Adrenal gland (tissue), 5 donors: ENCODE results near the gene YY1.

ENCODE experiments used
- CTCF ChIP-seq, 6 experiments: fragments of 450-650 bp in 4 of 6; fragments of 200-600 bp in 2 of 6; sonication (generic) in 1 of 6; IDR thresholded peaks; 1 replicate in 5 of 6; 2 replicates in 1 of 6; pipeline versions ENCODE4 v1.5.1 to v1.8.0; 2016 to 2021; ENCODE audit warnings: antibody characterized with exemption in 6 of 6, mild to moderate bottlenecking in 2 of 6, moderate library complexity in 1 of 6
- POLR2A ChIP-seq, 2 donors: fragments of 450-650 bp; IDR thresholded peaks; one replicate each; pipeline ENCODE4 v1.6.1; 2017; ENCODE audit warnings: antibody characterized with exemption in 2 of 2, mild to moderate bottlenecking in 2 of 2, moderate library complexity in 1 of 2
- donor health status: DM: no; HTN: no; CAD: no.

- TF ChIP-seq POLR2A (IDR thresholded peaks at IDR 0.05) (no peak), CTCF (IDR thresholded peaks at IDR 0.05) (no peak)
Observed at GRCh38 chr14:100234511-100234910, 4.4 kb upstream of the YY1 start.
